NCI-H146 treated with DMSO at 0.1 percent for 48 hours (cell line): Measurements from ENCODE around the gene KRTAP13-3.

Source experiments
- DNase-seq: peaks from one replicate; lab custom pipeline; 2025; ENCODE audit not compliant: unreplicated experiment; lab: John Stamatoyannopoulos, UW

The KRTAP13-3 gene

DNA sequence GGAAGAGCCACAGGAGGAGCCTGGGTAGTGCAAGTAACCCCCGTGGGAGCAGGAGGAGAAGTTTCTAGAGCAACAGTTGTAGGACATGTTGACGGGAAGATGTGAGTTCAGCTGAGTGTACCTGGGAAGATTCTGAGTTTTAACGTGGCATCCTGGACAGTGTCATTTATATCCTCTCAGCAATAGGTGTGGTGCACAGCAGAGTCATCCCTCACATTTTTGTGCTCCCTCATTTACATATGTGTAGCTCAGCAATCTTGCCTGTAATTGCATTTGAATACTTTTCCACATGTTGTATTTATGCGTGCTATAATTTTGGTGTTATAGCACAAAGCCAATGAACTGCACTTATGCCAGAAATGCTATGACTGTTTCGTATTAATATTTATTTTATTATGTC, at the start of gene KRTAP13-3:
TSS of gene KRTAP13-3 (minus strand) at position 101 of the 400 bp plus-strand sequence. CDS start at position 87, 14 bp downstream.
- DNase-seq: no peak

GRCh38 chr21:30468900-30469714, 43.4 kb upstream of the KRTAP13-3 start:
- DNase-seq: no peak

GRCh38 chr21:30463713-30464112, 38.0 kb upstream of the KRTAP13-3 start:
- no peak for DNase-seq

- DNase-seq: no peak
Observed at GRCh38 chr21:30448514-30448913, 22.8 kb upstream of the KRTAP13-3 start.

GRCh38 chr21:30447056-30447455, 21.3 kb upstream of the KRTAP13-3 start:
- DNase-seq: no peak

DNA sequence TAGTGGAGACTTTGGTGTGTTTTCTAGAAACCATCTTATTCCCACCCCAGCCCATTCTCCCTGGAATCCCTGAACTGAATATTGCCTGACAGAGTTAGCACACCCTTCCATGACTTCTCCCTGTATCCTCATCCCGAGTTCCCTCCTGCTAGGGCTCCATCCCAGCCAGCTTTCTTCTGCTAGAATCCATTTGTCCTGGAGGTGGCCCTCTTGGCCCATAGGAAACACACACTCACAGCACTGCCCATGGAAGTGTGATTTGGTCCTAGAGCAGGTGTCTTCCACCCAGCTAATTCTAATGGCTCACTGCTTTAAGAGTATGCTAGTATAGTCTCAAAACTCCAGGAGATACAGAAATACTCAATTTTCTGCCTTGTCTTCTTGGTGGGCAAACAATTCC, 18.5 kb upstream of the KRTAP13-3 start:
- DNase-seq: peak; percentile 20

GRCh38 chr21:30443226-30443625, 17.5 kb upstream of the KRTAP13-3 start:
- peak; percentile 28 for DNase-seq

GRCh38 chr21:30439975-30440374, 14.2 kb upstream of the KRTAP13-3 start, which contains the start of gene KRTAP15-1:
Gene KRTAP15-1 (plus strand): TSS chr21:30440275. CDS start chr21:30440328, 53 bp downstream.
- no peak for DNase-seq

- DNase-seq: peak; percentile 63
Observed at GRCh38 chr21:30437010-30437565, 11.4 kb upstream of the KRTAP13-3 start.

GRCh38 chr21:30434033-30434631, 8.4 kb upstream of the KRTAP13-3 start:
- no peak for DNase-seq

DNA sequence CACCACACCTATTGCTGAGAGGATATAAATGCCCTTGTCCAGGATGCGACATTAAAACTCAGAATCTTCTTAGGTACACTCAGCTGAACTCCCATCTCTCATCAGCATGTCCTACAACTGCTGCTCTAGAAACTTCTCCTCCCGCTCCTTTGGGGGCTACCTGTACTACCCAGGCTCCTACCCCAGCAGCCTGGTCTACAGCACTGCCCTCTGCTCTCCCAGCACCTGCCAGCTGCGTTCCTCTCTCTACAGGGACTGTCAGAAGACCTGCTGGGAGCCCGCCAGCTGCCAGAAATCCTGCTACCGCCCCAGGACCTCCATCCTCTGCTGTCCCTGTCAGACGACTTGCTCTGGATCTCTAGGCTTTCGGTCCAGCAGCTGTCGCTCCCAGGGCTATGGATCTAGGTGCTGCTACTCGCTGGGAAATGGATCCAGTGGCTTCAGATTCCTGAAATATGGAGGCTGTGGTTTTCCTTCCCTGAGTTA, 4.5 kb upstream of the KRTAP13-3 start, which contains the start of gene KRTAP13-4:
TSS of gene KRTAP13-4 (plus strand) at position 51 of the 486 bp plus-strand sequence. CDS start at position 107, 56 bp downstream.
- DNase-seq: no peak

DNA sequence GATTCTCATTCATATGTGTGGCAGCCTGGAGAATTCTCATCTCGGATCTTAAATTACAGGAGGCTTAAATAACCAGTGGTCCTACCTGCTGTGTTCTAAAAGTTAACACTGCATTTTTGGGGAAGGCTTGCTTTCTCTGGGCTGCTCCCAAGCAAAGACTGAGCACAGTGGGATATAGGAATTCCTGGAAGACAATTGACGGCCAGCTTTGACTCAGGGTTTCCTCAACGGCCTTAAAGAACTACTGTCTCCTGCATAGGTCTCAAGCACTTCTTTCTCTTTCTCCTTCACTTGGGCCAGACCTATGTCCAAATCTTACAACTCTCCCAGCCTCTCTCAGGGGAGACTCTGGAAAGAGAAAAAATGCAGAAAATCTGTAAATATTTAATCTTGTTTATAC, 1.0 kb upstream of the KRTAP13-3 start:
- no peak for DNase-seq

DNA sequence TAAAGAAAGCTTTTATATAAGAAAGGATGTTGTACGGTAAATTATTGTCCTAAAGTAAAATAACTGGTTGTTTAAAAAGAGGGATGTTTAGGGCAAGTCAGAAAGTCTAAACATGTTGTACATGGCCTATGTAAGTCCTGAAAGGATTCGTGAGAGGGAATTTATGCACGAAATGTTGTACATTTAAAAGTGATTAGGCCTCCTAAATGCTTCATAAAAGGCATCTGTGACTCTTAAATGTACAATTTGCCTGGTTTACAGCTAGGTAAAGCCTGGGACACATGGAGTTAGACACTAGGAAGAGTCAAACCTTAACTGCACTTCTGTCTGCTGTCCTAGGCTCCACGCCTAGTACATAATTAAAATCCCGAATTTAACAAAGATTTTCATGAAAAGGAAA, 9.7 kb downstream of the KRTAP13-3 start:
- DNase-seq: no peak

GRCh38 chr21:30408782-30409494, 16.8 kb downstream of the KRTAP13-3 start:
- DNase-seq: no peak

DNA sequence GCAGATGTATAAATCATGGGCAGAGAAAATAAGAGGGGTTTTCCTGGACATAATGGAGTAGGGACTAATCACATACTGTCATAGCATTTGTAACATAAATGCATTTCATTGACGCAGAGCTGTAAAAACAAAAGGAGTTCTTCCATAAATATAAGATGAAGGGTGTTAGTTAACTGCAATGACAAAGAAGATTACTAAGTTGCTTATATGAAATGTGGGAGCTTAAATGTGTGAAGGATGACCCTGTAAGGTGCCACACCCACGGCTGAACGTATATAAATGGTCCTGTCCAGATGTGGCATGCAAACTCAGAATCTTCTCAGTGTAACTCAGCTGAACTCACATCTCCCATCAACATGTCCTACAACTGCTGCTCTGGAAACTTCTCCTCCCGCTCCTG, 30.0 kb downstream of the KRTAP13-3 start, which contains the start of gene KRTAP13-1:
TSS of gene KRTAP13-1 (plus strand) at position 301 of the 400 bp plus-strand sequence. CDS start at position 357, 56 bp downstream.
- no peak for DNase-seq

GRCh38 chr21:30391492-30392025, 34.2 kb downstream of the KRTAP13-3 start:
- DNase-seq: no peak

GRCh38 chr21:30382201-30382600, 43.5 kb downstream of the KRTAP13-3 start:
- DNase-seq: no peak
